ENCODE results near the gene MRPS6.

MRPS6 gene

GRCh38 chr21:34135330-34135729, 62.0 kb downstream of the MRPS6 start:
- no peak for DNase-seq

GRCh38 chr21:34141373-34141772, 68.0 kb downstream of the MRPS6 start:
- no peak for DNase-seq

GRCh38 chr21:34143685-34144182, 70.4 kb downstream of the MRPS6 start:
- no peak for DNase-seq

- no peak for DNase-seq
Observed at GRCh38 chr21:34144224-34144623, 70.8 kb downstream of the MRPS6 start.

- DNase-seq: no peak
Observed at GRCh38 chr21:34147792-34148418, 74.5 kb downstream of the MRPS6 start.

- DNase-seq: no peak
Observed at GRCh38 chr21:34148419-34148804, 75.0 kb downstream of the MRPS6 start.

GRCh38 chr21:34148826-34149558, 75.6 kb downstream of the MRPS6 start:
- no peak for DNase-seq

GRCh38 chr21:34152500-34152899, 79.1 kb downstream of the MRPS6 start:
- no peak for DNase-seq

- DNase-seq: no peak
Observed at GRCh38 chr21:34154878-34155277, 81.5 kb downstream of the MRPS6 start.

- no peak for DNase-seq
Observed at GRCh38 chr21:34156957-34157356, 83.6 kb downstream of the MRPS6 start.

- DNase-seq: no peak
Observed at GRCh38 chr21:34157521-34157920, 84.1 kb downstream of the MRPS6 start.

GRCh38 chr21:34158866-34159835, 85.8 kb downstream of the MRPS6 start:
- no peak for DNase-seq

GRCh38 chr21:34166468-34166867, 93.1 kb downstream of the MRPS6 start:
- DNase-seq: no peak

- no peak for DNase-seq
Observed at GRCh38 chr21:34170886-34171285, 97.5 kb downstream of the MRPS6 start.

GRCh38 chr21:34174470-34174869, 101.1 kb downstream of the MRPS6 start:
- DNase-seq: no peak

- no peak for DNase-seq
Observed at GRCh38 chr21:34176448-34176847, 103.1 kb downstream of the MRPS6 start.

GRCh38 chr21:34177919-34178567, 104.7 kb downstream of the MRPS6 start:
- no peak for DNase-seq

- no peak for DNase-seq
Observed at GRCh38 chr21:34179204-34179935, 106.0 kb downstream of the MRPS6 start.

GRCh38 chr21:34180407-34180806, 107.0 kb downstream of the MRPS6 start:
- DNase-seq: no peak

- no peak for DNase-seq
Observed at GRCh38 chr21:34180826-34181359, 107.5 kb downstream of the MRPS6 start.

GRCh38 chr21:34181431-34182039, 108.2 kb downstream of the MRPS6 start:
- no peak for DNase-seq

Data from NCI-H510A treated with DMSO at 0.1 percent for 48 hours (cell line).